SK-N-SH (cell line): ENCODE measurements around the gene GPR155. TPM values are rescaled to one million over a fixed set of nuclear protein-coding genes. Genes with fewer than 3 reads are reported as not detected.
A peak's percentile ranks its signal among the peaks of the same experiment; 100 is the strongest.

Source experiments
- FOSL2 ChIP-seq: IDR thresholded peaks from 2 replicates; pipeline ENCODE4 v1.4.0; 2012; ENCODE audit warnings: low read depth, mild to moderate bottlenecking, moderate library complexity, borderline replicate concordance
- MXI1 ChIP-seq: IDR thresholded peaks from 2 replicates; pipeline ENCODE4 v1.6.1; 2012; ENCODE audit warnings: mild to moderate bottlenecking, low read depth, low read length, improper control_type of control experiment
- NFIC ChIP-seq: IDR thresholded peaks from 2 replicates; pipeline ENCODE4 v1.4.0; 2012; ENCODE audit warnings: borderline replicate concordance
- NRF1 ChIP-seq: IDR thresholded peaks from 2 replicates; pipeline ENCODE4 v1.6.1; 2012; ENCODE audit warnings: low read depth, mild to moderate bottlenecking, low read length
- POLR2AphosphoS5 ChIP-seq: IDR thresholded peaks from 2 replicates; pipeline ENCODE4 v1.6.1; 2012; ENCODE audit warnings: low read depth, low read length
- RAD21 ChIP-seq: IDR thresholded peaks from 2 replicates; pipeline ENCODE4 v1.6.1; 2012; ENCODE audit warnings: mild to moderate bottlenecking, low read length
- RXRA ChIP-seq: IDR thresholded peaks from 2 replicates; pipeline ENCODE4 v1.4.0; 2012; ENCODE audit warnings: low read depth, mild to moderate bottlenecking, borderline replicate concordance
- SMC3 ChIP-seq: IDR thresholded peaks from 2 replicates; pipeline ENCODE4 v1.6.1; 2012; ENCODE audit warnings: low read depth, low read length, improper control_type of control experiment
- TAF1 ChIP-seq: IDR thresholded peaks from 2 replicates; pipeline ENCODE4 v1.6.1; 2012; ENCODE audit warnings: low read depth, mild to moderate bottlenecking, low read length, moderate library complexity, borderline replicate concordance
- TCF12 ChIP-seq: IDR thresholded peaks from 2 replicates; pipeline ENCODE4 v1.4.0; 2012
- TEAD4 ChIP-seq: IDR thresholded peaks from 2 replicates; pipeline ENCODE4 v1.4.0; 2012; ENCODE audit warnings: mild to moderate bottlenecking, borderline replicate concordance; ENCODE audit not compliant: insufficient read depth
- polyA plus RNA-seq, 3 experiments: library from polyadenylated mRNA; depleted of rRNA; stranded (reverse); fragments of >200 nt; gene quantifications; 2 replicates each; pipeline ENCODE4 v1.2.3, GENCODE V29; 2012
- TF ChIP-seq, protein P1 (sequence below): IDR thresholded peaks from 2 replicates; pipeline ENCODE4 v1.6.1; 2012; ENCODE audit warnings: mild to moderate bottlenecking, low read depth, low read length, moderate library complexity
- TF ChIP-seq, protein P2 (sequence below): IDR thresholded peaks from 2 replicates; pipeline ENCODE4 v1.4.0; 2012; ENCODE audit warnings: low read depth
- TF ChIP-seq, protein P3 (sequence below): fragments of 150-350 bp; IDR thresholded peaks from 2 replicates; pipeline ENCODE4 v1.6.1; 2017; ENCODE audit warnings: antibody characterized with exemption, low read length, low read depth, borderline replicate concordance
- TF ChIP-seq, protein P4 (sequence below): IDR thresholded peaks from 2 replicates; pipeline ENCODE4 v1.4.0; 2012; ENCODE audit warnings: low read depth, borderline replicate concordance

The GPR155 gene
- polyA plus RNA-seq, 1 of the 3 experiments (the other 2 are of a cell fraction), result 3.5 TPM

DNA sequence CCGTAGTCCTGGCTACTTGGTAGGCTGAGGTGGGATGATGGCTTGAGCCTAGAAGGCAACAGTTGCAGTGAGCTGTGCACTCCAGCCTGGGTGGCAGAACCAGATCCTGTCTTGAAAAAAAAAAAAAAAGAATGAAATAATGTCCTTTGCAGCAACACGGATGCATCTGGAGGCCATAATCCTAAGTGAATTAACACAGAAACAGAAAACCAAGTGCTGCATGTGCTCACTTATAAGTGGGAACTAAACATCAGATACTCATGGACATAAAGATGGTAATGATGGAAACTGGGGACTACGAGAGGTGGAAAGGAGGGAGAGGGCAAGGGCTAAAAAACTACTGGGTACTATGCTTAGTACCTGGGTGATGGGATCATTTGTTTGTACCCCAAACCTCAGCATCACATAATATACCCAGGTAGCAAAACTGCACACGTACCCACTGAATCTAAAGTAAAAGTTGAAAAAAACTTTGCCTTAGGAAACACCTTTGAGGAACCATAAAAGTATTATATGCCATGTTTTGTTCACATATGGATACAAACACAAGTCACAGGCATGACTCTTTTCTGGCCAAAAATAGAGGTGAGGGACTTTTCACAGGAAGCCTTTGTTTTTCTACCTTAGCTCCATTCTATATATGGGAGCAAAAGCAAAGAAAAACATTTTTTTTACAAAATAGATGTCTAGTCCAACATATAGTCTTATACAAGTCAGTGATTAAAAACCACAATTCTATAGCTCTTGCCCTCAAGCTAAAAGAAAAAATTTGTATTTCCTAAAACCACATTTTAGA is 36.6 kb downstream of the GPR155 start (continued):
- TF ChIP-seq NRF1 (no peak), RAD21 (no peak; the same call in 1 of the 2 replicates), NFIC (no peak), SMC3 (no peak), TCF12 (0 out of 2 replicates have a peak, but pooled peaks have one; percentile 4), TEAD4 (no peak), MXI1 (peak; percentile 55; the same call in 1 of the 2 replicates), RXRA (no peak), FOSL2 (no peak), POLR2AphosphoS5 (no peak), TAF1 (no peak)
- TF ChIP-seq, protein P1, sequence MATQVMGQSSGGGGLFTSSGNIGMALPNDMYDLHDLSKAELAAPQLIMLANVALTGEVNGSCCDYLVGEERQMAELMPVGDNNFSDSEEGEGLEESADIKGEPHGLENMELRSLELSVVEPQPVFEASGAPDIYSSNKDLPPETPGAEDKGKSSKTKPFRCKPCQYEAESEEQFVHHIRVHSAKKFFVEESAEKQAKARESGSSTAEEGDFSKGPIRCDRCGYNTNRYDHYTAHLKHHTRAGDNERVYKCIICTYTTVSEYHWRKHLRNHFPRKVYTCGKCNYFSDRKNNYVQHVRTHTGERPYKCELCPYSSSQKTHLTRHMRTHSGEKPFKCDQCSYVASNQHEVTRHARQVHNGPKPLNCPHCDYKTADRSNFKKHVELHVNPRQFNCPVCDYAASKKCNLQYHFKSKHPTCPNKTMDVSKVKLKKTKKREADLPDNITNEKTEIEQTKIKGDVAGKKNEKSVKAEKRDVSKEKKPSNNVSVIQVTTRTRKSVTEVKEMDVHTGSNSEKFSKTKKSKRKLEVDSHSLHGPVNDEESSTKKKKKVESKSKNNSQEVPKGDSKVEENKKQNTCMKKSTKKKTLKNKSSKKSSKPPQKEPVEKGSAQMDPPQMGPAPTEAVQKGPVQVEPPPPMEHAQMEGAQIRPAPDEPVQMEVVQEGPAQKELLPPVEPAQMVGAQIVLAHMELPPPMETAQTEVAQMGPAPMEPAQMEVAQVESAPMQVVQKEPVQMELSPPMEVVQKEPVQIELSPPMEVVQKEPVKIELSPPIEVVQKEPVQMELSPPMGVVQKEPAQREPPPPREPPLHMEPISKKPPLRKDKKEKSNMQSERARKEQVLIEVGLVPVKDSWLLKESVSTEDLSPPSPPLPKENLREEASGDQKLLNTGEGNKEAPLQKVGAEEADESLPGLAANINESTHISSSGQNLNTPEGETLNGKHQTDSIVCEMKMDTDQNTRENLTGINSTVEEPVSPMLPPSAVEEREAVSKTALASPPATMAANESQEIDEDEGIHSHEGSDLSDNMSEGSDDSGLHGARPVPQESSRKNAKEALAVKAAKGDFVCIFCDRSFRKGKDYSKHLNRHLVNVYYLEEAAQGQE, result no peak
- TF ChIP-seq, protein P2, sequence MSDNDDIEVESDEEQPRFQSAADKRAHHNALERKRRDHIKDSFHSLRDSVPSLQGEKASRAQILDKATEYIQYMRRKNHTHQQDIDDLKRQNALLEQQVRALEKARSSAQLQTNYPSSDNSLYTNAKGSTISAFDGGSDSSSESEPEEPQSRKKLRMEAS, result no peak
- TF ChIP-seq, protein P3, sequence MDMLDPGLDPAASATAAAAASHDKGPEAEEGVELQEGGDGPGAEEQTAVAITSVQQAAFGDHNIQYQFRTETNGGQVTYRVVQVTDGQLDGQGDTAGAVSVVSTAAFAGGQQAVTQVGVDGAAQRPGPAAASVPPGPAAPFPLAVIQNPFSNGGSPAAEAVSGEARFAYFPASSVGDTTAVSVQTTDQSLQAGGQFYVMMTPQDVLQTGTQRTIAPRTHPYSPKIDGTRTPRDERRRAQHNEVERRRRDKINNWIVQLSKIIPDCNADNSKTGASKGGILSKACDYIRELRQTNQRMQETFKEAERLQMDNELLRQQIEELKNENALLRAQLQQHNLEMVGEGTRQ, result no peak
- TF ChIP-seq, protein P4, sequence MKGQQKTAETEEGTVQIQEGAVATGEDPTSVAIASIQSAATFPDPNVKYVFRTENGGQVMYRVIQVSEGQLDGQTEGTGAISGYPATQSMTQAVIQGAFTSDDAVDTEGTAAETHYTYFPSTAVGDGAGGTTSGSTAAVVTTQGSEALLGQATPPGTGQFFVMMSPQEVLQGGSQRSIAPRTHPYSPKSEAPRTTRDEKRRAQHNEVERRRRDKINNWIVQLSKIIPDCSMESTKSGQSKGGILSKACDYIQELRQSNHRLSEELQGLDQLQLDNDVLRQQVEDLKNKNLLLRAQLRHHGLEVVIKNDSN, result no peak
